Gastroesophageal sphincter (tissue), 4 donors: ENCODE data around the gene NOTCH4. TPM values are rescaled to one million over a fixed set of nuclear protein-coding genes. Genes with fewer than 3 reads are reported as not detected.

Experiments
- ATAC-seq: fragments of 150-250 bp; one replicate; pipeline ENCODE4 v1.9.1; 2016; ENCODE audit warnings: mild to moderate bottlenecking, moderate library complexity
- H3K27ac ChIP-seq, 4 donors: fragments of 200-600 bp; sonication (generic) in 3 of 4; 1 replicate in 3 of 4; 2 replicates in 1 of 4; pipeline ENCODE4 v1.5.1; 2016 to 2019
- H3K27me3 ChIP-seq: fragments of 200-600 bp; sonication (generic); one replicate; pipeline ENCODE4 v1.5.1; 2019
- H3K36me3 ChIP-seq, 2 donors: fragments of 200-600 bp; sonication (generic); one replicate each; pipeline ENCODE4 v1.5.1; 2019; ENCODE audit warnings: control low read depth in 1 of 2
- H3K4me1 ChIP-seq, 3 donors: fragments of 200-600 bp; sonication (generic); 1 replicate in 2 of 3; 2 replicates in 1 of 3; pipeline ENCODE4 v1.5.1; 2016 to 2019; ENCODE audit warnings: control low read depth in 2 of 3
- H3K4me3 ChIP-seq, 2 donors: fragments of 200-600 bp; sonication (generic); one replicate each; pipeline ENCODE4 v1.5.1; 2019; ENCODE audit warnings: mild to moderate bottlenecking in 1 of 2, moderate library complexity in 1 of 2
- H3K9me3 ChIP-seq, 3 donors: fragments of 200-600 bp; sonication (generic); one replicate each; pipeline ENCODE4 v1.5.1; 2017 to 2019; ENCODE audit warnings: control low read depth in 2 of 3
- CTCF ChIP-seq, 4 experiments: fragments of 200-600 bp in 2 of 4; fragments of 450-650 bp in 2 of 4; sonication (generic) in 1 of 4; IDR thresholded peaks; one replicate each; pipeline ENCODE4 v1.5.1; 2017 to 2019; ENCODE audit warnings: antibody characterized with exemption in 4 of 4, mild to moderate bottlenecking in 2 of 4, moderate library complexity in 2 of 4
- EP300 ChIP-seq: sonication (generic); formaldehyde crosslinking; IDR thresholded peaks from one replicate; pipeline ENCODE4 v1.6.1; 2017; ENCODE audit warnings: antibody characterized with exemption, mild to moderate bottlenecking
- POLR2A ChIP-seq, 2 donors: fragments of 450-650 bp; IDR thresholded peaks; one replicate each; pipeline ENCODE4 v1.6.1; 2017; ENCODE audit warnings: antibody characterized with exemption in 2 of 2, mild to moderate bottlenecking in 2 of 2, moderate library complexity in 1 of 2
- POLR2AphosphoS5 ChIP-seq: sonication (generic); formaldehyde crosslinking; IDR thresholded peaks from one replicate; pipeline ENCODE4 v1.6.1; 2017; ENCODE audit warnings: antibody characterized with exemption
- WGBS, 2 donors: methylation state at CpG; one replicate each; pipeline ENCODE4 v1.1.5; 2018; ENCODE audit warnings: low coverage in 1 of 2; 5-methylcytosine and 5-hydroxymethylcytosine counted together
- total RNA-seq, 4 donors: library from RNA; depleted of rRNA; stranded (reverse); fragments of >200 nt; gene quantifications; one replicate each; pipeline ENCODE4 v1.1.0, GENCODE V29; 2016

NOTCH4 gene
- total RNA-seq, 4 donors from 2014 or later = 10.9 to 26.0 (median 13.2) TPM

GRCh38 chr6:32149932-32150870, 73.7 kb downstream of the NOTCH4 start:
- TF ChIP-seq CTCF (IDR thresholded peaks at IDR 0.05) (no peak), POLR2AphosphoS5 (no peak), EP300 (no peak), POLR2A (IDR thresholded peaks at IDR 0.05) (no peak)
- Histone ChIP-seq H3K27me3 (no peaks in the 10 kb centered on the region), H3K36me3 (peaks cover 0 to 18% of the 10 kb centered on the region in 2 donors), H3K4me1 (peaks cover 4 to 50% (median 20%) of the 10 kb centered on the region in 3 donors), H3K4me3 (peak overlapping the region in 1 of 2 donors; percentile 65), H3K27ac (peak overlapping the region in 3 of 4 donors; percentile 94 to 95 (median 94)), H3K9me3 (no peaks in the 10 kb centered on the region)
- WGBS, 2 donors = 67 to 76% methylated on average over 8 to 19 of the region's 55 CpGs
- ATAC-seq = no peak

- 74% methylated on average over 10 of the region's 47 CpGs; no CpG with 5 or more reads in 1 of the 2 donors for WGBS, 2 donors
- peak overlapping the region in 1 of 2 donors; percentile 20 for H3K4me3 ChIP-seq
- no peaks in the 10 kb centered on the region for H3K9me3 ChIP-seq
- H3K36me3 ChIP-seq = peaks cover 0 to 18% of the 10 kb centered on the region in 2 donors
- TF ChIP-seq POLR2AphosphoS5 (no peak), EP300 (no peak), CTCF (IDR thresholded peaks at IDR 0.05) (no peak), POLR2A (IDR thresholded peaks at IDR 0.05) (no peak)
- peaks cover 4 to 42% (median 14%) of the 10 kb centered on the region in 3 donors for H3K4me1 ChIP-seq
- no peaks in the 10 kb centered on the region for H3K27me3 ChIP-seq
- no peak for ATAC-seq
- no peak overlapping the region for H3K27ac ChIP-seq
Measured at GRCh38 chr6:32149092-32149755, 74.6 kb downstream of the NOTCH4 start.

GRCh38 chr6:32148289-32149091, 75.4 kb downstream of the NOTCH4 start:
- TF ChIP-seq CTCF (IDR thresholded peaks at IDR 0.05) (no peak), POLR2A (IDR thresholded peaks at IDR 0.05) (no peak), EP300 (no peak), POLR2AphosphoS5 (no peak)
- Histone ChIP-seq H3K4me1 (peaks cover 4 to 40% (median 14%) of the 10 kb centered on the region in 3 donors), H3K9me3 (no peaks in the 10 kb centered on the region), H3K27me3 (no peaks in the 10 kb centered on the region), H3K4me3 (peak overlapping the region in 1 of 2 donors; percentile 20), H3K36me3 (peaks cover 0 to 18% of the 10 kb centered on the region in 2 donors), H3K27ac (no peak overlapping the region)
- WGBS, 2 donors = 58 to 65% methylated on average over 14 to 26 of the region's 39 CpGs
- ATAC-seq = no peak

GRCh38 chr6:32147401-32148132, 76.3 kb downstream of the NOTCH4 start:
- H3K36me3 ChIP-seq = peaks cover 0 to 18% of the 10 kb centered on the region in 2 donors
- TF ChIP-seq POLR2A (IDR thresholded peaks at IDR 0.05) (no peak), EP300 (no peak), CTCF (IDR thresholded peaks at IDR 0.05) (no peak), POLR2AphosphoS5 (no peak)
- H3K4me3 ChIP-seq = no peak overlapping the region
- no peak overlapping the region for H3K27ac ChIP-seq
- no peaks in the 10 kb centered on the region for H3K9me3 ChIP-seq
- H3K27me3 ChIP-seq = no peaks in the 10 kb centered on the region
- ATAC-seq = no peak
- H3K4me1 ChIP-seq = peaks cover 4 to 31% (median 13%) of the 10 kb centered on the region in 3 donors
- 86 to 89% methylated on average over 3 to 4 of the region's 4 CpGs for WGBS, 2 donors
